Dendritic cell treated with granulocyte-macrophage colony-stimulating factor and Interleukin-4, amounts not matched to agents 40 ng/mL and 50 ng/mL, for 4 days (primary cell): ENCODE results near the gene CCL19.

Experiments used
- H3K27ac Mint-ChIP-seq: one replicate; pipeline ENCODE4 v1.8.0; 2022; ENCODE audit warnings: mild to moderate bottlenecking, mixed read lengths
- H3K27me3 Mint-ChIP-seq: one replicate; pipeline ENCODE4 v1.8.0; 2022; ENCODE audit warnings: mild to moderate bottlenecking, mixed read lengths
- H3K36me3 Mint-ChIP-seq: one replicate; pipeline ENCODE4 v1.8.0; 2022; ENCODE audit warnings: low read depth, mixed read lengths
- H3K4me1 Mint-ChIP-seq: one replicate; pipeline ENCODE4 v1.8.0; 2022; ENCODE audit warnings: low read depth, mixed read lengths
- H3K4me3 Mint-ChIP-seq: one replicate; pipeline ENCODE4 v1.8.0; 2022; ENCODE audit warnings: mild to moderate bottlenecking, moderate library complexity, mixed read lengths
- H3K9me3 Mint-ChIP-seq: one replicate; pipeline ENCODE4 v1.8.0; 2022; ENCODE audit warnings: mixed read lengths
- intact Hi-C: fragments of 100-400 bp; cut with micrococcal nuclease; formaldehyde crosslinking; loops from one replicate; pipeline ENCODE4 v1.15.0; 2022

Gene CCL19

DNA sequence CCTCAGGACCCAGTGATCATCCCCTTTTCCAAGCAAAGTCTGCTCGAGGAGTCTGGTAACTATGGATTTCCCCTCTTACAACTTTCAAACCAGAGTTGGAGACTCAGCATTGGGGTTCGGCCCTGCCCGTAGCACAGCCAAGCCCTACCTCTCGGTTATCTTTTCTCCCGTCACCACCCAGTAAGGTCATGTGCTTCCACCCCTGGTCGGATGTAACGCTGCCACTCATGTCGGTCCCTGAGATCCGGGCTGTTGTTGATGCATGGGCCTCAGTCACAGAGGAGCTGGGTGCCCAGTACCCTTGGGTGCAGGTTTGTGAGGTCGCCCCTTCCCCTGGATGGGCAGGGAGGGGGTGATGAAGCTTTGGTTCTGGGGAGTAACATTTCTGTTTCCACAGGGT lies 43.4 kb downstream of the CCL19 start:
- H3K36me3 Mint-ChIP-seq: peaks cover 42% of the 10 kb centered on the region
- peak overlapping the region; percentile 87 for H3K27ac Mint-ChIP-seq
- H3K4me3 Mint-ChIP-seq: peak overlapping the region; percentile 83
- intact Hi-C loops: loop anchor here (1.0 kb wide), 1 partner anchor 17 kb away; no protein-coding TSS in a partner anchor
- peaks cover 3% of the 10 kb centered on the region for H3K27me3 Mint-ChIP-seq
- H3K9me3 Mint-ChIP-seq: no peaks in the 10 kb centered on the region
- H3K4me1 Mint-ChIP-seq: peaks cover 38% of the 10 kb centered on the region

DNA sequence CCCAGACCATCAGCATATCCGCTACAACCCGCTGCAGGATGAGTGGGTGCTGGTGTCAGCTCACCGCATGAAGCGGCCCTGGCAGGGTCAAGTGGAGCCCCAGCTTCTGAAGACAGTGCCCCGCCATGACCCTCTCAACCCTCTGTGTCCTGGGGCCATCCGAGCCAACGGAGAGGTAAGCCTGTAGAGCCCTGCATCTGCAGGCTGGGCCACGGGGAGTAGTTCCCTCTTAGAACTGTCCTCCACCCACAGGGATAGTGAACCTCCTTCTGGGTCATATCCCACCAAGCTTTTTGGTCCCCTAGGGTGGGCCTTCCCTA lies 44.0 kb downstream of the CCL19 start:
- no peaks in the 10 kb centered on the region for H3K27me3 Mint-ChIP-seq
- H3K4me3 Mint-ChIP-seq: peak overlapping the region; percentile 83
- H3K4me1 Mint-ChIP-seq: peaks cover 32% of the 10 kb centered on the region
- peak overlapping the region; percentile 87 for H3K27ac Mint-ChIP-seq
- peaks cover 42% of the 10 kb centered on the region for H3K36me3 Mint-ChIP-seq
- intact Hi-C loops: loop anchor here (1.0 kb wide), 1 partner anchor 17 kb away; no protein-coding TSS in a partner anchor
- no peaks in the 10 kb centered on the region for H3K9me3 Mint-ChIP-seq

DNA sequence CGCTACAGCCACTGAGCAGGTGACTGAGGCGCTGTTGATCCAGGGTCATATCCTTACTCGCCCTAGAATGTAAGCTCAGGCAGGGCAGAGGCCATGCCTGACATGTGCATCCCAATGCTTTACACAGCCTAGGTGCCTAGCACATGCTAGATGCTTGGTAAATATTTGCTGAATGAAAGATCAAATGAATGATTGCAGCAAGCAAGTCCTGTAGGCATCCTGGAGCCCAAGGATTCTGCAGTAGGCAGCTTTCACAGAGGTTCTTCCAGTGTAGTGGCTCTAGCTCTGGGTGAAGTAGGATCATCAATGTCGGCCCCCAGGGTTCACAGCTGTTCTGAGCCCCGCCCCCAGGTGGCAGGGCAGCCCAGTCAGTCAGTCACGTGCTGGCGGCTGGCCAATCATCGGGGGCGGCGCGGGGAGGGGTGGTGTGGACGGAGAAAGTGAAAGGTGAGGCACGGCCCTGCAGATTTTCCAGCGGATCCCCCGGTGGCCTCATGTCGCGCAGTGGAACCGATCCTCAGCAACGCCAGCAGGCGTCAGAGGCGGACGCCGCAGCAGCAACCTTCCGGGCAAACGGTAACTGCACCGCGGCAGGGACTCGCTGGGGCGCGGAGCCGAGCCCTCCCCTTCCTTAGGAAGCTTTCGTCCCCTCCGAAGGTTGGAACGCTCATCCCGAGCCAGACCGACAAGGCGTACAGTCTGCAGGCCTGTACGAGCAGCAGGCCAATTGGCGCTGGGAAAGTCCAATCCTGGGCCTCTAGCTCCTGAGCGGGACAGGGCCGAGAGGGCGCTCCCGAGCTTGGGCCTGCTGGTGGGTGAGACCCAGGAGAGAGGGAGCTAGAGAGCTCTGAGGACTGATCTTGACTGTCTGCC lies 44.6 kb downstream of the CCL19 start, which contains the start of gene GALT:
Gene GALT, plus strand, starts transcription at position 465 of the 873 bp plus-strand sequence. Its CDS starts 30 bp downstream, at position 495.
- intact Hi-C loops: loop anchor here (1.0 kb wide), 1 partner anchor 18 kb away; no protein-coding TSS in a partner anchor
- Mint-ChIP-seq H3K9me3 (no peaks in the 10 kb centered on the region), H3K4me3 (peak within 1 kb of the TSS; percentile 83), H3K36me3 (peaks cover 42% of the 10 kb centered on the region), H3K27me3 (no peaks in the 10 kb centered on the region), H3K4me1 (peaks cover 28% of the 10 kb centered on the region), H3K27ac (peak within 1 kb of the TSS; percentile 87)

DNA sequence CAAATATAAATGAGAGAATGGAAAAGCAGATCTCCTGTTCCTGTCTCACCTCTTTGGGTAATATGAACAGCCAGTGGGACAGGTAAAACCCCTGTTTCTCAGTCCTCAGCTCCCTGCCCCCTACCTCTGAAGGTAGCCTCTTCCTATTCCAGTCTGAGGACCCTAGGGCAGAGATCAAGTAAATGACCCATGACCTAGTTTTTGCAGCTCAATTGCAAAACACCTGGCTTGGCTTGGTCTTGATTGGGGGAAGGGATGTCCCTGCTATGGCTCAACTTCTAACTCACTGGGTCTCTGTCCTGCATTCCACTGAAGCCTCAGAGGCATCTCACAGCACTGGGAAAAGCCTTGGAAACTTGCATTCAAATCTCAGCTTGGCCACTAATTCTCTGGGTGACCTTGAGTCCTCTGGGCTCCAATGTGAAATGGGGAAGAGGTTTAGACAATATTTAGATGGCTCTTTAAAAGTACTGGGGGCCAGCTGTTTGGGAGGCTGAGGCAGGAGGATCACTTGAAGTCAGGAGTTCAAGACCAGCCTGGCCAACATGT lies 46.2 kb downstream of the CCL19 start:
- Mint-ChIP-seq H3K36me3 (peaks cover 31% of the 10 kb centered on the region), H3K4me1 (peaks cover 32% of the 10 kb centered on the region), H3K27me3 (no peaks in the 10 kb centered on the region), H3K9me3 (no peaks in the 10 kb centered on the region), H3K4me3 (no peak overlapping the region), H3K27ac (no peak overlapping the region)
- intact Hi-C loops: no loop called here

DNA sequence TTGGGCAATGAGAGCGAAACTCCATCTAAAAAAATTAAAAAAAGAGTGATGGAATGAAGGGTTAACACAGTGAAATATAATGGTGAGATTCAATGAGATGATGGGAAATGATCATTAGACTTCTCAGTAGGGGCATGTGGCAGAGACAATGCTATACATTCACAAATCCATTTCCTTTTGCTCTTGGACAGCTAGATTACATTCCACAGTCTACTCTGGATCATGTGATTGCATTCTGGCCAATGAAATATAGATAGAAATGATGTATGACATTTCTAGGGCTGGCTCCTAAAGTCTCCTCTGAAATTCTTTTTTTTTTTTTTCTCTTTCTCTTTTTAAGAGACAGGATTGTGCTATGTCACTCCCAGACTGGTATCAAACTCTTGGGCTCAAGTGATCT lies 48.4 kb downstream of the CCL19 start:
- intact Hi-C loops: no loop called here
- peaks cover 32% of the 10 kb centered on the region for H3K4me1 Mint-ChIP-seq
- peaks cover 9% of the 10 kb centered on the region for H3K36me3 Mint-ChIP-seq
- no peaks in the 10 kb centered on the region for H3K9me3 Mint-ChIP-seq
- H3K27ac Mint-ChIP-seq: no peak overlapping the region
- H3K27me3 Mint-ChIP-seq: no peaks in the 10 kb centered on the region
- H3K4me3 Mint-ChIP-seq: no peak overlapping the region
